Stimulated activated CD4-positive, alpha-beta T cell treated with anti-CD3 and anti-CD28 coated beads, Interleukin-2, amount 100 ng/mL, for 48 hours (primary cell): Measurements from ENCODE around the gene GYG2.
"Not testable (repeated sequence)": the region's sequence is repeated elsewhere in the genome, so short reads cannot be mapped to it uniquely, and the experiment has no call there.

ENCODE experiments used
- DNase-seq, 2 donors: peaks; one replicate each; pipeline ENCODE4 v3.0.0-alpha.2; 2020

The GYG2 gene

DNA sequence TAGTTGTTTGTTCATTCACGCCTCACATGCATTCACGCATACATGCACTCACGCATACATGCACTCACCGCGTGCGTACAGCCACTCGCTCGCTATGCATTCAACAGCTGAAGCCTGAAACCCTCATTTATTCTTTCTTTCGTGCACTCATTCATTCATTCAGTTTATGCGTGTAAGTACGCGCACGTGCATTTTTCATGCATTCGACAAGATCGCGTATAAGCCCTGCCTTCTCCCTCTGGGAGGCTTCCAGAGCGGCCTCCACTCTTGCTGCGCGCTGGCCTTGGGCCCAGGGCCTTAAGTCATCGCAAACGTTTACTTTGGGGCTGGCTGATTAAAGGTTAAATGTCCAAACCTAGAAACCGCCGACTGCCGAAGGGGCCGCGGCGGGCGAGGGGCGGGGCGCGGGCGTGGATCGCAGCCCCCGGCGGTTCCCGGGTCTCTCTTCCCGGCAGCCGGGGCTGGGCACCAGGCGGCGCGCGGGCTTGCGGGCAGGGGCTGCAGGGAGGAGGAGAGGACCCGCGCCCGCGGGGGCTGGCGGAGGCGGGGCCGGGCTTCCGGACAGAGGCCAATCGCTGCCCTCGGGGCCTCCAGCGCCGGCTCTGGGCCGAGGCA, at the start of gene GYG2:
TSS of gene GYG2 (plus strand) at position 587 of the 615 bp plus-strand sequence. CDS start 1,259 bp downstream, outside the sequence.
- no peak for DNase-seq

DNA sequence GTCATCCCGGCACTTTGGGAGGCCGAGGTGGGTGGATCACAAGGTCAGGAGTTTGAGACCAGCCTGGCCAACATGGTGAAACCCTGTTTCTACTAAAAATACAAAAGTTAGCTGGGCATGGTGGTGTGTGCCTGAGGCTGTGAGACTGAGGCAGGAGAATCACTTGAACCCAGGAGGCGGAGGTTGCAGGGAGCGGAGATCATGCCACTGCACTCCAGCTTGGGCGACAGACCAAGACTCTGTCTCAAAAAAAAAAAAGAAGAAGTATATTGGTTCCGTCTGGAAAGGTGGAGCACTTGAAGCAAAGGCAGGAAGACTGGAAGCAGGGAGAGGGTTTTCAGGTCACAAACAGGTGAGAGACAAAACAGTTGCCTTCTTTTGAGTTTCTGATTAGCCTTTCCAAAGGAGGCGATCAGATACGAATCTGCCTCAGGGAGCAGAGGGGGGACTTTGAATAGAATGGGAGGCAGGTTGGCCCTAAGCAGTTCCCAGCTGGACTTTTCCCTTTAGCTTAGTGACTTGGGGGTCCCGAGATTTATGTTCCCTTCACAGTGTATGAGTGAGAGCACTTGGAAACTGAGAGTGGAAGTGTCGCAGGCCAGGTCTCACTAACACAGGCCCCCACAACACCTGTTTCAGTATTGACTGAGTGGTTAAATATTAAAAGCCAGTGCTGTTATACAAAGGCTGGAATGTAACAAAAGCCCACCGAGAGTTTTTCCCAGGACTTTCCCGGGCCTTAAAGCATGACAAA, 48.1 kb upstream of the GYG2 start:
- not testable (repeated sequence) for DNase-seq

DNA sequence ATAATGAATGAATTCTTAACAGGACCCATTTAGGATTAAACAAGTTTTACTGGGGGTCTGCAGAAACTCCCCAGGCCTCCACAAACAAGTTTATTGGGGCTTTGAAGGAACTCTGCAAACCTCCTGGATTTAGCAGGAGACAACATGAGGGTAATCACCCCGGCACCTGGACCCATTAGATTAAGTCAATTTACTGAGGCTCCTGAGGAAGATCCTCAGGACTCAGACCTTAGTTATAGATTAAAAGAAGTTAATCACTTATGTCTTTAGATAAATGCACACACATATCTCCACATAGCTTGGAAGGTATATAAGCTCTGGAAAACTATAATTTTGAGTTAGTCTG, 47.5 kb upstream of the GYG2 start:
- DNase-seq, result no peak

DNA sequence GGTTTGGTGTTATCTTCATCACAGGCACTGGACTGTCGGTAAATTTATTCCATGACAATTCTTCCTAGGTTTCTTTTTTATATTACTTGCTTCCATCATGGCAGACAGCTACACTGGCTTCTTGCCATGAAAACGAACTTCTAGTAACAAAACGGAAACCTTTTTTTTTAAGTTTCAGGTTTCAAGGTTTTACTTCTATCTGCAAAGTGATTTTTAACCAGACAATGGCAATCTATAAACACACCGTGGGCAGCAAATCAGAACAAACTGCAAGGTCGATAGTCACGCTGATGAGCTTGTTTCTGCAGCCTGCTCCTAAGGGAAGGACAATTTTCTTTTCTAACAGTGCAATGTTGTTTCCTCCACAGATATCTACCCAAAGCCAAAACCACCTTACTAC, 47.0 kb upstream of the GYG2 start:
- DNase-seq, result no peak

DNA sequence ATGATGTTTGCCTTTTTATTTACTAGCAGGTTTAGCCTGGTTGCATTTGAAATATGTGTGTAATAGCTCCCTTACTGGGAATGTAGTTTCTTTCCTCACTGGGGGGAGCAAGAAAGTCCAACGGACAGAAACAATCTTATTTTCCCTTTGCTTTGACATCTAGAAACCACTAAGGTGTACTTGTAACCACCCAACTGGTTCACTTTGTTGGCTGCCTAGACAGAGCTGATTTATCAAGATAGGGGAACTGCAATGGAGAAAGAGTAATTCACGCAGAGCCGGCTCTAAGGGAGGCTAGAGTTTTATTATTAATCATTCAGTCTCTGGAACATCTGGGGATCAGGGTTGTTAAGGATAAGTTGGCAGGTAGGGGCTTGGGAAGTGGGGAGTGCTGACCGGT, 46.6 kb upstream of the GYG2 start:
- DNase-seq, result no peak

DNA sequence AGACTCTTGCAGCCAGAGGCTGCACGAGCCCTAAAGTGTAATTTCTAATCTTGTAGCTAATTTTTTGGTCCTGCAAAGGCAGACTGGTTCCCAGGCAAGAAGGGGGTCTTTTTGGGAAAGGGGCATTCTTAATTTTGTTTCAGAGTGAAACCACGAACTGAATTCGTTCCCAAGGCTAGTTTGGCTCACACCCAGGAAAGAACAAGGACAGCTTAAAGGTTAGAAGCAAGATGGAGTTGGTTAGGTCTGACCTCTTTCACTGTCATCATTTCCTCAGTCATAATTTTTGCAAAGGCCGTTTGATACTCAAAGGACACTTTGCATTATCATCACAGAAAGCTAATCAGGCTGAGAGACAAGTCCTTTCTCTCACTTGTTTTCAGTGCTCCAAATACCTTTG, 46.0 kb upstream of the GYG2 start:
- DNase-seq, result no peak

DNA sequence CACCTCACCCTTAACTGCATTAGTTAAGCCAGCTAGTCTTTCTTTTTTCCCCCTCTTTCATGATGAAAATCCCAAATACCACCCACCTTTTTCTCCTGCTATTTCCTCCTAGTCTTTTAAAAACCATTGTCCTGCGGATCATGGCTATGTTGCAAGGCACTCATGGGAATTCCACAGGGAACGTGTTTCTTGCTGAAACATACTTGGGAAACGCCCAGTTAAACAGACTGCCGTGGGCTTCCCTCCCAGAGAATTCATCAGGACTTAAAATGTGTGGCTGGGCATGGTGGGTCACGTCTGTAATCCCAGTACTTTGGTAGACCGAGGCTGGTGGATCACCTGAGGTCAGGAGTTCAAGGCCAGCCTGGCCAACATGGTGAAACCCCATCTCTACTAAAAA, 44.7 kb upstream of the GYG2 start:
- DNase-seq, result no peak

DNA sequence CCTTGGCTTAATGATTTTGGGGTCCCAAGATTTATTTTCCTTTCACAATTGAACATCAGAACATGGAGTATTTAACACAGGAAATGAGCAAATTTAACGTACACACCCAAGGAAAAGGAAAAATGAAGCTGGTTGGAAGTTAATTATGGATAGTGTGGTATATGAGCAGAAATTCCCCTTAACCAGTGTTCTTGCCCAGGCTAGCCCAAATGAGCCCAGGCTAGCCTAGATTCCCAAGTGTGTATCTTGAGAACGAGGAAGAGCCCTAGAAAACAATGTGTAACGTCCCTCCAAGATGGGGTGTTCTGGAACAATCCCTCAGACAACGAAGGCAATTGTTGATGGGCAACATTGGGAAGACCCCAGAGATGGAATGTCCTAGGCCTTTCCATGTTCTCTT, 43.2 kb upstream of the GYG2 start:
- no peak for DNase-seq

DNA sequence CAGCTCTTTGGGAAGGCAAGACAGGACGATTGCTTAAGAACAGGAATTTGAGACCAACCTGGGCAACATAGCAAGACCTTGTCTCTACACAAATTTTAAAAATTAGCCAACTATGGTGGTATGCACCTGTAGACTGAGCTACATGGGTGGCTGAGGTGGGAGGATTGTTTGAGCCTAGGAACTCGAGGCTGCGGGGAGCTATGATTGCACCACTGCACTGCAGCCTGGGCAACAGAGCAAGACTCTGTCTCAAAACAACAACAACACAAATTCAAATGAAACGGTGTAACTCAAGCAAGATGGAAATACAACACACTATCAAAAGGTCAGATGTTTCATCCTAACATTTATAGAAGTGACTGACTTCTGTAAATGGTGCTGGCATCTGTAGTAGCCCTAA, 39.8 kb upstream of the GYG2 start:
- DNase-seq, result no peak

DNA sequence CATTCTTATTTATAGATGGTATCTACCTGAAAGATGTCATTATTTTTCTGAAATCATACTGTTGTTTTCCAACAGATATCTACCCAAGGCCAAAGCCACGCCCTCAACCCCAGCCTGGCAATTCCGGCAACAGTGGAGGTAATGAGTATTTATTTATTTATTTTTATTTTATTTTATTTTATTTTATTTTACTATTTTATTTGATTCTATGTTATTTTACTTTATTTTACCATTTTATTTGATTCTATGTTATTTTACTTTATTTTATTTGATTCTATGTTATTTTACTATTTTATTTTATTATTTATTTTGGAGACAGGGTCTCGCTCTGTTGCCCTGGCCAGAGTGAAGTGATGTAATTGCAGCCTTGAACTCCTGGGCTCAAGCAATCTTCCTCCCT, 39.2 kb upstream of the GYG2 start:
- no peak for DNase-seq

DNA sequence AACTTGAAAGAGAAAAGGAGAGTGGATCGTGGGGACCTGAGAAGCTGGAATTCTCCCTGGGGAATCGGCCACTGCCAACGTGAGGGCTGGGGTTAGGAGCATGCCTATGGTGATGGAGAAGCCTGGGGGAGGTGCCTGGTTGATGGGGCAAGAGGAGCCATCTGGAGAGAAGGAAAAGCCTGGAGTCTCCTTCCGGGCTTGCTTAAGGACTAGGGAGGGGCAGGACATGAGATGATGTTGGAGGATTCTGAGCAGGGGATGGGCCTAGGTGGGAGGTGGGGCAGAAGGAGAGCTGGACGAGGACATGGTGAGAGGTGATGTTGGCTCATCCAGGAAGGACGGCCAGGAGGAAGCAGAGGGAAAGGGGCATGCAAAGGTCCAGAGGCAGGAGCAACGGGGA, 35.0 kb upstream of the GYG2 start:
- no peak for DNase-seq

DNA sequence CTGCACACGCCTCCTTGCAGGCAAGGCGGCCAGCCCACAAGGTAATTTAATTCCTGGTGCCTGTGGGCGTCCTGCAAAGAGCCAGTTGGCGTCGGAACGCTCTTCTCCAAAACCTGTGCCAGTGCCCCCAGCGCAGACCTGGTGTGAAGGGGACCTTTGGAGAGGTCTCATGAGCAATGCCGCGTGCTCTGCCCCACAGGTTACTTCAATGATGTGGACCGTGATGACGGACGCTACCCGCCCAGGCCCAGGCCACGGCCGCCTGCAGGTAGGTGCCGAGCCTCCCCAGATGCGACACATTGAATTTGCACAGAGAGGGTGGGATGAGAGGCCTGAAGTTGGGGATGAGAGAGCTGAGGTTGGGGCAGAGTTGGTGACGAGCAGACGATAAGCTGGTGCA, 34.4 kb upstream of the GYG2 start:
- DNase-seq, result no peak

DNA sequence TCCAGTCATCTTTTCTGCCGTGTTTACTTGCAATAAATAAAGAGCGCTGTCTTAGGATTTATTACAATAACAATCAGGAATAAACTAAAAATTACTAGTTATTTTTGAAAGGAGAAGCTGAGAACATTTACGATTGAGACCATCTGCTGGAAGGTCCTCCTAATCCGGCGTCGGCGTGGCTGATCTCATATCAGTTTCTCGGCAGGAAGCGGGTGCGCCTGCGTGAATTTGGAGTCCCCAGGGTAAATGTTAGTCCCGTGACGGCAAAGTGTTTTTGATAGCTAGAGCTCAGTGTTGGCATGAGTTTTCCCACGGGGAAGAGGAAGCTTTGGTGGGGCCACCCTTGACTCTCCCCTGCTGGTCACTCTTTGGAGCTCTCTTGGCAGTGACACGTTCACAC, 31.9 kb upstream of the GYG2 start:
- not testable (repeated sequence) for DNase-seq

DNA sequence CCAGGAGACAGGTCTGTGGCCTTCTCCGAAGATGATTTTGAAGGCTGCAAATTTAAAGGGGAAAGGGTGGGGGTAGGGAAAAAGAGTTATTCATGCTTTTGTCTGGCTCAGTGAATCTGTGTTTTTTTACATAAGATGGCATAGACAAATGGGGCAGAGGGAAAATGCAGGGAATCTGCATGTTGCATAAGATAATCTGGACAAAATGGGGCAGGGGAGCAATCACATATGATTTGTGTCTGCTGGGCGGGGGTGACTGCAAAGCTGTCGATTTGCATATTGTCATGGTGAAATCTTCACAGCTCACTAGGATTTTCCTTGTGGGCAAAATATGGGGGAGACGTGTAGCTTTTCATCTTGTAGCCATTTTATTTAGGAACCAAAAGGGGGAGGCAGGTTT, 29.4 kb upstream of the GYG2 start:
- no peak for DNase-seq

DNA sequence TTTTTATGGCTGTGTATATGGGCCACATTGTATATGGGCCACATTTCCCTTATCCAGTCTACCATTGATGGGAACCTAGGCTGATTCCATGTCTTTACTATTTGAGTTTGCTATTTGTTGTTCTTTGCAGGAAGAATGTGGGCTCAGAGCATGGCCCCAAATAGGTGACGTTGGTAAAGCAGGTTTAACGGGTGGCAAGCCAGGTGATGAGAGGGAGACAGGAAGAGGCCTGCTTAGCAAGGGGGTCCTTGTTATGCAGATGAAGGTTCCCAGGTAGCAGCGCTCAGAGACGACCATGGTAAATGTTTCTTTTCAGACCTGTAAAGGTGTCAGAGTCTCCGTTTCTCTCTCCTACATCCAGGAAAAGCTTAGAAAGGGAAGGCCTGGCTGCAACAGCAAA, 28.8 kb upstream of the GYG2 start:
- not testable (repeated sequence) for DNase-seq

DNA sequence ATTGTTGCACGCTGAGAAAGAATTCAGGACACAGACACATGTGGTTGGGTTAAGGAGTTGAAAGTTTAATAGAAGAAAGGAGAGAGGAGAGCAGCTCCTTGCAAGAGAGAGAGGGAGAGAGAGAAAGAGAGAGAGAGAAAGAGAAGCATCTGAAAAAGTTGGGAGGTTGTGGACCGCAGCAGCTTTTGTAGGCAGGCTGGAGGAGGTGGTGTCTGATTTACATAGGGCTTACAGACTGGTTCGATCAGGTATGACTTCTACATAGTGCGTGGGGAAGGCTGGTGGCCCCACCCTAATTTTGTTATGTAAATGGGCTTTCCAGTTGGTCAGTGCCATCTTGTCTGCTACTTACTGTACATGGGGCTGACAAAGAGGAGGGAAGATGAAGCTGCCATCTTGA, 27.5 kb upstream of the GYG2 start:
- no peak for DNase-seq

DNA sequence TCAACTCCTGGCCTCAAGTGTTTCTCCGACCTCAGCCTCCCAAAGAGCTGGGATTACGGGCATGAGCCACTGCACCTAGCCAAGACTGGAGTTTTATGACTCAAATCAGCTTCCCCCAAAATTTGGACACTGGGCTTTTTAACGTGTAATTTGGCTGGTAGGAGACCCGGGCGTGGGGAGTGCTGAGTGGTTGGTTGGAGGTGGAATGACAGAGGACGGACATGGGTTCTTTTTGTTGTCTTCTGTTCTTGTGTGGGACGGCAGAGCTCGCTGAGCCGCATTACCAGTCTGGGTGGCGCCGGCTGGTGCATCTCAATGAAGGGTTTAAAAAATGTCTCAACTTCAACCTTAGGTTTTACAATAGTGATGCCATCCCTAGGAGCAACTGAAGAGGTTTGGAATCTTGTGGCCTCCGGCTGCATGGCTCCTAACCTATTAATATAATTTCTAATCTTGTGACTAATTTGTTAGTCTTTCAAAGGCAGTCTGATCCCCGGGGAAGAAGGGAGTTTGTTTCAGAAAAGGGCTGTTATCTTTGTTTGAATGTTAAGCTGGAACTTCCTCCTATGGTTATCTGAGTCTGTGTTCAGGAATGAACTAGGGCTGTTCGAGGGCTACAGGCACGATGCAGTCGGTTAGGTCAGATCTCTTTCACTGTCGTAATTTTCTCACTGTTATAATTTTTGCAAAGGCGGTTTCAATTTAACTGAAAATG, 26.2 kb upstream of the GYG2 start:
- not testable (repeated sequence) for DNase-seq

DNA sequence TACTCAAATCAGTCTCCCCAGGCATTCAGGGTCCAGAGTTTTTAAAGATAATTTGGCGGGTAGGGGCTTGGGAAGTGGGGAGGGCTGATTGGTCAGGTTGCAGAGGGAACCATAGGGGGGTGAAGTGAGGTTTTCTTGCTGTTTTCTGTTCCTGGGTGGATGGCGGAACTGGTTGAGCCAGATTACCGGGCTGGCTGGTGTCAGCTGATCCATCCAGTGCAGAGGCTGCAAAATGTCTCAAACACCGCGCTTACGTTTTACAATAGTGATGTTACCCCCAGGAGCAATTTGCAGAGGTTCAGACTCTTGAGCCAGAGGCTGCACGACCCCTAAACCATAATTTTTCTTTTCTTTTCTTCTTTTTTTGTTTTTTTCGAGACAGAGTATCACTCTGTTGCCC, 25.2 kb upstream of the GYG2 start:
- not testable (repeated sequence) for DNase-seq

DNA sequence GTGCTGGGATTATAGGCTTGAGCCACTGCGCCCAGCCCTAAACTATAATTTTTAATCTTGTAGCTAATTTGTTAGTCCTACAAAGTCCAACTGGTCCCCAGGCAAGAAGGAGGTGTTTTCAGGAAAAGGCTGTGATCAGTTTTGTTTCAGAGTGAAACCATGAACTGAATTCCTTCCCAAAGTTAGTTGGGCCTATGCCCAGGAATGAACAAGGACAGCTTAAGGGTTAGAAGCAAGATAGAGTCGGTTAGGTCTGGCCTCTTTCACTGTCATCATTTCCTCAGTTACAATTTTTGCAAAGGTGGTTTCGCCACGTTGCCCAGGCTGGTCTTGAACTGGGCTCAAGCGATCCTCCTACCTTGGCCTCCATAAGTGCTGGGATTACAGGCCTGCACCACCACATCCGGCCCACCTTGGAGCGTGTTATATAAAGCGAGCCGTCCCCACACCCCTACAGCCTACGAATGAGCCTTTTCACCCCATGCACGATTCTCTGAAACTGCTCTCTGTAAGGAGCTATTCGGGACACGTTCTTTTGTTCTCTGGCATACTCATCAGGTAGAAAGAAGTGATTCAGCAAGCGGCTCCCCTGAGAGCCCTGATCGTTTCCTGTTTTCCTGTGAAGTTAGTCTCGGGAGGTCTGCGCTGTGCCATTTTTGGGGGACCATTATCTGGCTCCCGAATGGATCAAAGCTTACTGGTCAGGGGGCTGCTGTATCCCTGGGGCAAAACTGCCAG, 24.5 kb upstream of the GYG2 start:
- DNase-seq, result not testable (repeated sequence)

DNA sequence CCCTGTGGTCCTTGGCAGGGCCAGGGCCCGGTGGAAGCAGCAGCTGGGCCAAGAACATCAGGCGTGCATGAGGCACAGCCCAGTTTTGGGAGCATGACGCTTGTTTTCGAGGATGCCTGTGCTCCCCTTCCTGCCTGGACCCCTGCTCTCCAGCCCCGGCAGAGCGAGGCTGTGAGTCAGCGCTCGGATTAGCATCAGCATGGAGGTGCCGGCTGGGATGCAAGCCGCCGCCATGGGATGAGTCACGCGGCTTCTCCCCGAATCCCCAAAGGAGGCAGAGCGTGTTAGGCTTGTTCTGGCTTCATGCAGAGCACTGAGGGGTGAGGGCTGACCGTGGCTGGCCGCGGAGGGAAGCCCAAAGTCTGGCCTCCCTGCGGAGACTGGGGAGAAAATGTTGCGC, 23.9 kb upstream of the GYG2 start:
- not testable (repeated sequence) for DNase-seq

DNA sequence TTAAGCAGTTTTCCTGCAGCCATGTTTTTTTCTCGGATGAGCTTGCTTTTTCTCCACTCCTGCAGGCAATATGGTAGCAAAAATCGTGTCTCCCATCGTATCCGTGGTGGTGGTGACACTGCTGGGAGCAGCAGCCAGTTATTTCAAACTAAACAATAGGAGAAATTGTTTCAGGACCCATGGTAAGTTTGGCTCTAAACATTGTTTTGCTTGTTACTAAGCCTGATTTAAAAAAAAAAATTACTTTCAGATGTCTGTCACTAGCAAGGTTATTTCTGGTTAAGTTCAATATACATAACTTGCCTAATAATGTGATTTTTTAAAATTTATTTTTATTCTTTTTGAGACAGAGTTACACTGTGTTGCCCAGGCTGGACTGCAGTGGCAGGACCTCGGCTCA, 17.5 kb upstream of the GYG2 start:
- DNase-seq, result no peak

DNA sequence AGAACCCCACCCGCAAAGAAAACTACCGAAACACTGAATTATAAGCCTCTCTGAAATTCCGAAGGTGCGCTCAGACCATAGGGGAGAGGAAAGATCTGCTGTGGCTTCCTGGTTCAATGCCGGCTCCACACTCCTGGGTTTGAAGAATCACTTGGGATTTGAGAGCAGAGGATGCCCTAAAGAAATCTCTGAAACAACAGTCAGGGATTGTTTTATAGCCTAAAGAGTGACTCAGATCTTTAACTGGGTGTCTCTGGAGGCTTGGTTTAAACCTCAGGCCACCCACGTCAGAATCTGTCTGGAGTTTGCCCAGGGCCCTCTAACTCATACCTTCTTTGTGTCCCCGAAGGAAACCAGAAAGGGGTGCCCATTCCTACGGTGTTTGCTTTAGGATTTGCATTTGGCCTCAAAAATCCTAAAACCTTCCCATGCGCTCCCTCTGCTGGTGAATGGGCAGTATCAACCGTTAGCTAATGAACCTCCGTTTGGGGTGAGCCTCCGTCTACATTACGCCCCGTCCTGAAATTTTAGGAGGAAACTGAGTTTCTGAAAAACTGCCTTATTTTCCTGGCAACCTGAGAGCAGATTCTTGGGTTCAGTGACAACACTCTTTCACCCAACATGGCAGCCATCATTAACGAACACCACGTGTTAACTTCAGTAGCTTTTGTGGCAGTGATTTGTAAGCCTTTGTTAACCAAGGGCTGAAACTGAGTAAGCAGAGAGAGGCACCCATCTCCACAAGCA, 16.4 kb upstream of the GYG2 start:
- peak; percentile 28 to 37 for DNase-seq

DNA sequence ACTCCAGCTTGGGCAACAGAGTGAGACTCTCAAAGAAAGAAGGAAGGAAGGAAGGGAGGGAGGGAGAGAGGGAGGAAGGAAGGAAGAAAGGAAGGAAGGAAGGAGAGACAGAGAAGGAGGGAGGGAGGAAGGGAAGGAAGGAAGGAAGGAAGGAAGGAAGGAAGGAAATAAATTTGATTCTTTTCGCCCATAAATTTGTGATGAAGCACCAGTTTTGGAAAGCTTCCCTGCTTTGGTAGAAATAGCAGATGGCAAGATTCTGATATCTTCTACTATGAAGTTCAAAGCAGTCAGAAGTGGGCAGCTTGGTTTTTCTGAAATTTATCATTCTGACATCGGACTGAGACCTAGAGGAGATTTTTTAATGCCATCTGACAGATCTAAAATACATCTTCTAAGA, 11.7 kb upstream of the GYG2 start:
- DNase-seq, result no peak
